ENCODE results near the gene MAPK1IP1L. TPM values are rescaled to one million over a fixed set of nuclear protein-coding genes. Genes with fewer than 3 reads are reported as not detected.

Gene MAPK1IP1L
- total RNA-seq, 1 experiment from 2014 or later = 164 TPM

DNA sequence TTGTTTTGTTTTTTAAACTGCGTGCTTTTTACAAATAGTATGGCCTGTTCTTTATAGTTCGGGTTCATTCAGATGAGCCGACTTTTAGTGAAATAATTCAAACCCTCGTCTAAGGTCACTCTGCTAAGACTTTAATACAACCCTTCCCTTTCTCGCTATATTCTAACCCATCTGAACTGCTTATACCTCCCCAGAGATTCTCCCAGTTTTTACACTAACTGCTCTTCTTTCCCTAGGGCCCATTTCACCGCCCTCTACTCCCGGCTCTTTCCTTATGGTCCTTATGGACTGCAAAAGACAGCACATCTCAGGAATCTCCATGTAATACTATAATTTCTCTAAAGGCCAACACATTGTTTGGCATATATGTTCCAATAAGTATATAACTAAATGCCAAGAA, 2.1 kb downstream of the MAPK1IP1L start:
- peak overlapping the region; percentile 100 for H3K27ac ChIP-seq (ENCODE audit: low read depth, low read length, poor library complexity, severe bottlenecking)
- POLR2A ChIA-PET (ENCODE audit: low non-redundant PET) = no interaction called here
- peak overlapping the region; percentile 93 for H3K4me3 ChIP-seq (ENCODE audit: low read depth, low read length, poor library complexity, severe bottlenecking)
- TF ChIP-seq, protein P1, sequence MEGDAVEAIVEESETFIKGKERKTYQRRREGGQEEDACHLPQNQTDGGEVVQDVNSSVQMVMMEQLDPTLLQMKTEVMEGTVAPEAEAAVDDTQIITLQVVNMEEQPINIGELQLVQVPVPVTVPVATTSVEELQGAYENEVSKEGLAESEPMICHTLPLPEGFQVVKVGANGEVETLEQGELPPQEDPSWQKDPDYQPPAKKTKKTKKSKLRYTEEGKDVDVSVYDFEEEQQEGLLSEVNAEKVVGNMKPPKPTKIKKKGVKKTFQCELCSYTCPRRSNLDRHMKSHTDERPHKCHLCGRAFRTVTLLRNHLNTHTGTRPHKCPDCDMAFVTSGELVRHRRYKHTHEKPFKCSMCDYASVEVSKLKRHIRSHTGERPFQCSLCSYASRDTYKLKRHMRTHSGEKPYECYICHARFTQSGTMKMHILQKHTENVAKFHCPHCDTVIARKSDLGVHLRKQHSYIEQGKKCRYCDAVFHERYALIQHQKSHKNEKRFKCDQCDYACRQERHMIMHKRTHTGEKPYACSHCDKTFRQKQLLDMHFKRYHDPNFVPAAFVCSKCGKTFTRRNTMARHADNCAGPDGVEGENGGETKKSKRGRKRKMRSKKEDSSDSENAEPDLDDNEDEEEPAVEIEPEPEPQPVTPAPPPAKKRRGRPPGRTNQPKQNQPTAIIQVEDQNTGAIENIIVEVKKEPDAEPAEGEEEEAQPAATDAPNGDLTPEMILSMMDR (conservative IDR thresholded peaks at IDR 0.05; ENCODE audit: low read depth, low read length) = no peak
- no peak for TF ChIP-seq EZH2 (IDR thresholded peaks at IDR 0.05; ENCODE audit: borderline replicate concordance, low read depth, low read length, poor library complexity, severe bottlenecking)
- CTCF ChIA-PET = no interaction called here
- H3K9me3 ChIP-seq (ENCODE audit: low read depth, low read length, poor library complexity, severe bottlenecking) = no peaks in the 10 kb centered on the region
- intact Hi-C loops (cut with micrococcal nuclease; ENCODE audit: unreplicated experiment) = no loop called here
- no TSS peak for BruUV-seq (replicated peaks)
- DNase-seq (ENCODE audit: low spot score) = no peak
- no peaks in the 10 kb centered on the region for H3K27me3 ChIP-seq (replicated peaks; ENCODE audit: insufficient read depth, low read depth, low read length, poor library complexity)
- H3K4me1 ChIP-seq (ENCODE audit: insufficient read depth, low read length, poor library complexity, severe bottlenecking) = peaks cover 51% of the 10 kb centered on the region
- H3K36me3 ChIP-seq (ENCODE audit: insufficient read depth, low read length, poor library complexity, severe bottlenecking) = peaks cover 37% of the 10 kb centered on the region

DNA sequence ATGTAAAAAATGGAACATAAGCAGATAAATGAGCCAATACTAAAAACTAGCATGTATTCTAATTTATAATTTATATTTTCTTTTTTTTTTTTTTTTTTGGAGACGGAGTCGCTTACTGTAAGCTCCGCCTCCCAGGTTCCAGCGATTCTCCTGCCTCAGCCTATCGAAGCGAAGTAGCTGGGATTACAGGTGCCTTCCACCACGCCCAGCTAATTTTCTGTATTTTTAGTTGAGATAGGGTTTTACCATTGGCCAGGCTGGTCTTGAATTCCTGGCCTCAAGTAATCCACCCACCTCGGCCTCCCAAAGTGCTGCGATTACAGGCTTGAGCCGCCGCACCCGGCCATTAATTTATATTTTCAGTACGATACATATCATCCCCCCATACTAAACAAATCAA, 2.7 kb downstream of the MAPK1IP1L start:
- TF ChIP-seq, protein P1 (conservative IDR thresholded peaks at IDR 0.05; ENCODE audit: low read depth, low read length) = no peak
- TF ChIP-seq EZH2 (IDR thresholded peaks at IDR 0.05; ENCODE audit: borderline replicate concordance, low read depth, low read length, poor library complexity, severe bottlenecking) = no peak
- Histone ChIP-seq H3K27me3 (replicated peaks; ENCODE audit: insufficient read depth, low read depth, low read length, poor library complexity) (no peaks in the 10 kb centered on the region), H3K36me3 (ENCODE audit: insufficient read depth, low read length, poor library complexity, severe bottlenecking) (peaks cover 37% of the 10 kb centered on the region), H3K4me1 (ENCODE audit: insufficient read depth, low read length, poor library complexity, severe bottlenecking) (peaks cover 45% of the 10 kb centered on the region), H3K27ac (ENCODE audit: low read depth, low read length, poor library complexity, severe bottlenecking) (no peak overlapping the region), H3K9me3 (ENCODE audit: low read depth, low read length, poor library complexity, severe bottlenecking) (no peaks in the 10 kb centered on the region), H3K4me3 (ENCODE audit: low read depth, low read length, poor library complexity, severe bottlenecking) (no peak overlapping the region)
- ChIA-PET POLR2A (ENCODE audit: low non-redundant PET) (no interaction called here), CTCF (interaction anchor here (0.7 kb wide), 1 partner anchor 136 kb away, joined by 8 read pairs; no protein-coding TSS in a partner anchor)
- DNase-seq (ENCODE audit: low spot score) = no peak
- intact Hi-C loops (cut with micrococcal nuclease; ENCODE audit: unreplicated experiment) = no loop called here
- BruUV-seq (replicated peaks) = no TSS peak

DNA sequence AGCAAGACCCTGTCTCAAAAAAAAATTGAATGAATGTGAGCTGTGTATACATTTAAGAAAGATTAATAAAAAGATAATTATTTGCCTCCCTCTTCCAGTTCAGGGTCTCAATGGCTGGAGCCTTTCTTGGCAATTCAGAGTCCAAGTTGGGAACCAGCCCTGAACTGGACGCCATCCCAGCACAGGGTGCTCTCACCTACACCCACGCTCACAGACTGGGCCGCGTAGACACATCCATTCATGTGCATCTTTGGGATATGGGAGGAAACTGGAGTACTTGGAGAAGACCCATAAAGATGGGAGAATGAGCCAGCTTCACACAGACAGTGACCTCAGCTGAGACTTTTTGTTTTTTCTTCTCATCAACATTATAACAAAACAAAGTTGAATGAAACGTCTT, 6.5 kb downstream of the MAPK1IP1L start:
- Histone ChIP-seq H3K9me3 (ENCODE audit: low read depth, low read length, poor library complexity, severe bottlenecking) (no peaks in the 10 kb centered on the region), H3K27ac (ENCODE audit: low read depth, low read length, poor library complexity, severe bottlenecking) (no peak overlapping the region), H3K4me3 (ENCODE audit: low read depth, low read length, poor library complexity, severe bottlenecking) (no peak overlapping the region), H3K4me1 (ENCODE audit: insufficient read depth, low read length, poor library complexity, severe bottlenecking) (peaks cover 21% of the 10 kb centered on the region), H3K27me3 (replicated peaks; ENCODE audit: insufficient read depth, low read depth, low read length, poor library complexity) (no peaks in the 10 kb centered on the region), H3K36me3 (ENCODE audit: insufficient read depth, low read length, poor library complexity, severe bottlenecking) (peaks cover 66% of the 10 kb centered on the region)
- no peak for DNase-seq (ENCODE audit: low spot score)
- intact Hi-C loops (cut with micrococcal nuclease; ENCODE audit: unreplicated experiment) = no loop called here
- no TSS peak for BruUV-seq (replicated peaks)
- TF ChIP-seq, protein P1 (conservative IDR thresholded peaks at IDR 0.05; ENCODE audit: low read depth, low read length) = no peak
- no peak for TF ChIP-seq EZH2 (IDR thresholded peaks at IDR 0.05; ENCODE audit: borderline replicate concordance, low read depth, low read length, poor library complexity, severe bottlenecking)
- ChIA-PET POLR2A (ENCODE audit: low non-redundant PET) (no interaction called here), CTCF (no interaction called here)
